Vagina (tissue), 2 donors: Measurements from ENCODE around the gene ZNF324B.

Experiments
- CTCF ChIP-seq, 3 experiments: fragments of 450-650 bp in 2 of 3; fragments of 200-600 bp in 1 of 3; sonication (generic) in 1 of 3; IDR thresholded peaks; one replicate each; pipeline ENCODE4 v1.5.1; 2017 to 2019; ENCODE audit warnings: antibody characterized with exemption in 3 of 3, mild to moderate bottlenecking in 2 of 3, moderate library complexity in 2 of 3
- POLR2A ChIP-seq, 2 donors: fragments of 450-650 bp; IDR thresholded peaks; one replicate each; pipeline ENCODE4 v1.6.1; 2017; ENCODE audit warnings: antibody characterized with exemption in 2 of 2, mild to moderate bottlenecking in 2 of 2, moderate library complexity in 2 of 2

GRCh38 chr19:58466760-58467589, 15.6 kb downstream of the ZNF324B start, which contains the start of gene ZNF324:
- no peak for TF ChIP-seq CTCF (IDR thresholded peaks at IDR 0.05)
- peak in 1 of 2 donors; percentile 23 for TF ChIP-seq POLR2A (IDR thresholded peaks at IDR 0.05)
